Stimulated activated CD4-positive, alpha-beta T cell treated with anti-CD3 and anti-CD28 coated beads, Interleukin-12 subunit alpha, Interleukin-12 subunit beta, amount 100 ng/mL, for 24 hours (primary cell): ENCODE results near the gene TNRC18.
"Not testable (repeated sequence)": the region's sequence is repeated elsewhere in the genome, so short reads cannot be mapped to it uniquely, and the experiment has no call there.

ENCODE experiments used
- DNase-seq, 2 experiments: peaks; one replicate each; pipeline ENCODE4 v3.0.0-alpha.2; 2020; ENCODE audit warnings: low read depth in 2 of 2

Gene TNRC18

GRCh38 chr7:5270788-5271187 lies 152.8 kb downstream of the TNRC18 start:
- DNase-seq, result no peak

DNA sequence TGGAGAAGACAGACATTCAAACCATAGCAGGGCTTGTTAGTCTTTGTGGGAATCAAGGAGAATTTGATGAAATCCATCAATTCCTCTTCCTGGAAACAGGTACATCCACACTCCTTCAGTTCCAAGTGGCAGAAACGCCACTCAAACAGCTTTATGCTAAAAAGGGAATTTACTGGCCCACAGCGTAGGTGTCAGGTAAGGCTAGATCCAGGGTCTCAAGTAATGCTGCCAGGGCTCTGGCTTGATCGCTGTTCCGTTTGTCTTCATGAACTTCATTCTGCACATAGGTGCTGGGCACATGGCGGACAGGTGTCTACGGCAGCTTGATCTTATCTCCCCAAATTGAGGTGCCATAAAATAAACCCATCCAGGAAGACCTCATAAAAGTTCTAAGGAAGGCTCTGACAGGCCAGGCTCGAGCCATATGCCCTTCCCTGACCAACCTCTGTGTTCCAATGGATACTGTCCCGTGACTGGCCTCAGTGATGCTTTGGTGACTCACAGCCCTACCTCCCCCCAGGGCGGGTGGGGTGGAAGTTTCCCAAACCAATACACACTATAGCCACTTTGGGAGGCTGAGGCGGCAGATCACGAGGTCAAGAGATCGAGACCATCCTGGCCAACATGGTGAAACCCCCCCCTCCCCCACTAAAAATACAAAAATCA lies 153.5 kb downstream of the TNRC18 start:
- DNase-seq, result not testable (repeated sequence)

DNA sequence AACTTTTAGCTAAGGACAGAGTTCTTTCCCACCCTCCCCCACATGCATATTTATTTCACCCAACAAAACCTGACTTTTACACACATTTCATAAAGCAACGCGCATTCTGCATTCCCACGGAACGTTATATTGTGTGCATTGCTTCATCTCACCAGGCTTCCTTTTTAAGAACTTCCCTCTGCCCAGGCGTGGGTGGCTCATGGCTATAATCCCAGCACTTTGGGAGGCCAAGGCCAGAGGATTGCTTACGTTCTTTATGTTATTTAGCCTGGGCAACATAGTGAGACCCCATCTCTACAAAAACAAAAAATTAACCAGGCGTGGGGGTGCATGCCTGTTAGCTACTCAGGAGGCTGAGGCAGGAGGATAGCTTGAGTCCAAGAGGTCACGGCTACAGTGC lies 155.8 kb downstream of the TNRC18 start:
- DNase-seq, result not testable (repeated sequence)

DNA sequence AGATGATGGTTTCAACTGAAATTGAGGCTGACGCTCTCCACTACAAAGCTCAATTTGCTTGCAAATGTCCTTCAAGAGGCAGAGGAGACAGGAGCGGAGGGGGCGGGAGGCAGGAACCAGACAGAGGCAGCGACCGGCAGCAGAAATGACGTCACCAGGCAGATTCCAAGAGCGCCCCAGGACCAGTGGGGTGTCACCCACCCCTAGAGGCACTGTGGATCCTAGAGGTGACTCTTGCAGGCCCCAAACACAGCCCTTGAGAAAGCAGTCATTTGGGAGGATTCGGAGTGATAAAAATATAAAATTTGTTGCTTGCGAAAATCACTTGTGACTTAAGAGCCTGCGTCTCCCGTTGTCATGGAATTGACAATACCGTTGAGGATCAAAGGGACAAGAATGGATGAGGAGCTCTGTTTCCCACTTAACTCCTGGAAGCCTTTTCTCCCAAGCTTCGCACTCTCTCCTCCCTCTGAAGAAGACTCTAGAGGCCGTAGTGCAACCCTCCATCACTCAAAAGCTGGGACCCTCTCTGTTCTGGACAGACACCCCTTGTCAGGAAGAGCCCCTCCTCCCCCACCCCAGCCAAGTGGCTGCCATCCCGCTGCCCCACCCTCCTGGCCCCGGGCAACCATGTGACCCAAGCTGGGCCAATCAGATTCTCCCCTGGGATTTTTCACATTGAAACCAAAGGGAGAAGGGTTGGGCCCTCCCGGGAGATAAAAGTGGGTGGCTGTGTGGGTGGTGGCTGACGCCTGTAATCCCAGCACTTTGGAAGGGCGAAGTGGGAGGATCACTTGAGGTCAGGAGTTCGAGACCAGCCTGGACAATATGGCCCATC lies 157.2 kb downstream of the TNRC18 start:
- DNase-seq, result no peak

GRCh38 chr7:5265320-5266190 lies 158.1 kb downstream of the TNRC18 start:
- DNase-seq, result no peak

- DNase-seq, result not testable (repeated sequence)
Measured at GRCh38 chr7:5263066-5263465, 160.6 kb downstream of the TNRC18 start.

- not testable (repeated sequence) for DNase-seq
Measured at GRCh38 chr7:5260530-5261068, 163.0 kb downstream of the TNRC18 start.
